ENCODE measurements around the gene DCC.

- TF ChIP-seq CTCF (IDR thresholded peaks at IDR 0.05) = no peak
- TF ChIP-seq POLR2A (IDR thresholded peaks at IDR 0.05) = no peak
Measured at GRCh38 chr18:53033128-53033527, 693.1 kb downstream of the DCC start.
